Calu3 (cell line): ENCODE data around the gene HDAC2. TPM values are rescaled to one million over a fixed set of nuclear protein-coding genes. Genes with fewer than 3 reads are reported as not detected.

ENCODE experiments used
- BruUV-seq: library from RNA; stranded (reverse); fragments of 400-500 nt; replicated peaks from 2 replicates; lab custom pipeline; 2021; lab: Mats Ljungman, UMichigan
- CTCF ChIA-PET: fragments of 300-600 bp; sonication (Branson Sonifier 250); formaldehyde crosslinking; loops from one replicate; lab custom pipeline; 2022; ENCODE audit warnings: antibody characterized with exemption; lab: Charles Lee
- DNase-seq: peaks from one replicate; pipeline ENCODE4 v3.0.0; 2022
- H3K27ac Mint-ChIP-seq: one replicate; pipeline ENCODE4 v1.8.0; 2022; ENCODE audit warnings: mixed read lengths; ENCODE audit not compliant: unreplicated experiment
- H3K27me3 Mint-ChIP-seq: one replicate; pipeline ENCODE4 v1.8.0; 2022; ENCODE audit warnings: mixed read lengths; ENCODE audit not compliant: unreplicated experiment
- H3K36me3 Mint-ChIP-seq: one replicate; pipeline ENCODE4 v1.8.0; 2022; ENCODE audit warnings: mild to moderate bottlenecking, moderate library complexity, mixed read lengths; ENCODE audit not compliant: insufficient read depth, unreplicated experiment
- H3K4me1 Mint-ChIP-seq: one replicate; pipeline ENCODE4 v1.8.0; 2022; ENCODE audit warnings: mild to moderate bottlenecking, low read depth, mixed read lengths; ENCODE audit not compliant: unreplicated experiment
- H3K4me3 Mint-ChIP-seq: one replicate; pipeline ENCODE4 v1.8.0; 2022; ENCODE audit warnings: mild to moderate bottlenecking, low read depth, moderate library complexity, mixed read lengths; ENCODE audit not compliant: unreplicated experiment
- H3K9me3 Mint-ChIP-seq: one replicate; pipeline ENCODE4 v1.8.0; 2022; ENCODE audit warnings: low read depth, mixed read lengths; ENCODE audit not compliant: unreplicated experiment
- intact Hi-C: fragments of 100-400 bp; cut with micrococcal nuclease; formaldehyde crosslinking; loops from one replicate; pipeline ENCODE4 v1.10.0; 2022; ENCODE audit not compliant: unreplicated experiment
- total RNA-seq: library from RNA; stranded (reverse); gene quantifications from 2 replicates; pipeline ENCODE4 v1.2.3, GENCODE V29; 2022
- TF ChIP-seq, protein P1 (sequence below): fragments of 200-600 bp; IDR thresholded peaks from one replicate; pipeline ENCODE4 v1.8.0; 2022; ENCODE audit warnings: antibody characterized with exemption; ENCODE audit not compliant: unreplicated experiment

The HDAC2 gene
- total RNA-seq, 1 experiment from 2014 or later: 176 TPM

DNA sequence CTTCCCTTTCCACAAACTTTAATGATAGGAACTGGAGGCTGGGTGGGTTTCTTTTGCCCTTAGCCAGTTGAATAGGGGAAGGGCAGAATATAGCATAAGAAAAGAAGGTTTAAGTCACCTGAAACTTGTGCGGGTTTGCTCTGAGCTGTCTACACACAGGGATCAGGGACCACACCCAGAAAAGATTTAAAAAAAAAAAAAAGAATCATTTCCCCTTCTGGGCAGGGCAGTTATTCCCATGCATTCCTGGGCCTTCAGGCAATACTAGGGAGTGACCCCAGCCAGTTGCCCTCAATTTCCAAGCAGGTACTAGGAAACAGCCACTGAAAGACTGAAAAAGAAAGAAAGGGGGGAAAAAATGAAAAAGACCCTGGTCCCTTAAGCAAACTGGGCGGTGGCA is 39.6 kb upstream of the HDAC2 start:
- Mint-ChIP-seq H3K4me1 (peaks cover 9% of the 10 kb centered on the region), H3K27me3 (no peaks in the 10 kb centered on the region), H3K27ac (no peak overlapping the region), H3K9me3 (no peaks in the 10 kb centered on the region), H3K4me3 (no peak overlapping the region), H3K36me3 (no peaks in the 10 kb centered on the region)
- TF ChIP-seq, protein P1, sequence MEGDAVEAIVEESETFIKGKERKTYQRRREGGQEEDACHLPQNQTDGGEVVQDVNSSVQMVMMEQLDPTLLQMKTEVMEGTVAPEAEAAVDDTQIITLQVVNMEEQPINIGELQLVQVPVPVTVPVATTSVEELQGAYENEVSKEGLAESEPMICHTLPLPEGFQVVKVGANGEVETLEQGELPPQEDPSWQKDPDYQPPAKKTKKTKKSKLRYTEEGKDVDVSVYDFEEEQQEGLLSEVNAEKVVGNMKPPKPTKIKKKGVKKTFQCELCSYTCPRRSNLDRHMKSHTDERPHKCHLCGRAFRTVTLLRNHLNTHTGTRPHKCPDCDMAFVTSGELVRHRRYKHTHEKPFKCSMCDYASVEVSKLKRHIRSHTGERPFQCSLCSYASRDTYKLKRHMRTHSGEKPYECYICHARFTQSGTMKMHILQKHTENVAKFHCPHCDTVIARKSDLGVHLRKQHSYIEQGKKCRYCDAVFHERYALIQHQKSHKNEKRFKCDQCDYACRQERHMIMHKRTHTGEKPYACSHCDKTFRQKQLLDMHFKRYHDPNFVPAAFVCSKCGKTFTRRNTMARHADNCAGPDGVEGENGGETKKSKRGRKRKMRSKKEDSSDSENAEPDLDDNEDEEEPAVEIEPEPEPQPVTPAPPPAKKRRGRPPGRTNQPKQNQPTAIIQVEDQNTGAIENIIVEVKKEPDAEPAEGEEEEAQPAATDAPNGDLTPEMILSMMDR: no peak
- no peak for DNase-seq
- BruUV-seq: no TSS peak
- CTCF ChIA-PET: no interaction called here
- intact Hi-C loops: no loop called here

DNA sequence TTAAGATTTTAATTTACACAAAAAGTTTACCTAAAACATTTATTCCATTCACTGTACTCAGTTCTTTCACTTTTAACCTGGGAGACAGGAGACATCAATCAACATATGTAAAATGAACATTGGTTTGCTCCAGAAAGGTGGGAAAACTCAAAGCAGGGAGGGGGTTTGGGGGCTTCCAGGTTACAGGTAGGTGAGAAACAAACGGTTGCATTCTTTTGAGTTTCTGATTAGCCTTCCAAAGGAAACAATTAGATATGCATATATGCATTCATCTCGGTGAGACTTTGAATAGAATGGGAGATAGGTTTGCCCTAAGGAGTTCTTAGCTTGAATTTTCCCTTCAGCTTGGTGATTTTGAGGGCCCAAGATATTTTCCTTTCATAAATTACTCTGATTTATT is 38.2 kb upstream of the HDAC2 start:
- CTCF ChIA-PET: interaction anchor here (0.6 kb wide), 1 partner anchor 294 kb away, joined by 5 read pairs; no protein-coding TSS in a partner anchor
- Mint-ChIP-seq H3K27me3 (no peaks in the 10 kb centered on the region), H3K9me3 (no peaks in the 10 kb centered on the region)

DNA sequence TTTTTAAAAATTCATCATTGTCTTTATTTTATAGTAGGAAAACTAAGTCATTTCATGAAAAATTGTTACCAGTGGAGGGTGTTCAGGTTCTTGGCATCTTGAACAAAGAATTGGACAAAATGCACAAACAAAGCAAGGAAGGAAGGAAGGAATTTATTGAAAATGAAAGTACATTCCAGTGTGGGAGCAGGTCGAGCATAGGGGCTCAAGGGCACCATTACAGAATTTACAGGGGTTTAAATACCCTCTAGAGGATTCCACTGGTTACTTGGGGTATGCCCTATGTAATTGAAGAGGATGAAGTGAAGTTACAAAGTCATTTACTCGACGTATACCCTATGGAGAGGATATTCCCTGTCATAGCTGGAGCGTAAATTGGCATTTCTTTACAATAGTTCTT is 37.4 kb upstream of the HDAC2 start:
- no TSS peak for BruUV-seq
- intact Hi-C loops: no loop called here
- Mint-ChIP-seq H3K4me1 (peaks cover 9% of the 10 kb centered on the region), H3K27ac (no peak overlapping the region), H3K4me3 (no peak overlapping the region), H3K27me3 (no peaks in the 10 kb centered on the region), H3K36me3 (no peaks in the 10 kb centered on the region), H3K9me3 (no peaks in the 10 kb centered on the region)
- CTCF ChIA-PET: no interaction called here
- DNase-seq: no peak
- TF ChIP-seq, protein P1: no peak

More for the DNA sequence above, 38.2 kb upstream of the HDAC2 start:
- Mint-ChIP-seq H3K4me3 (no peak overlapping the region), H3K27ac (no peak overlapping the region), H3K36me3 (no peaks in the 10 kb centered on the region), H3K4me1 (peaks cover 9% of the 10 kb centered on the region)
- no peak for DNase-seq
- TF ChIP-seq, protein P1: no peak
- intact Hi-C loops: no loop called here
- BruUV-seq: no TSS peak

DNA sequence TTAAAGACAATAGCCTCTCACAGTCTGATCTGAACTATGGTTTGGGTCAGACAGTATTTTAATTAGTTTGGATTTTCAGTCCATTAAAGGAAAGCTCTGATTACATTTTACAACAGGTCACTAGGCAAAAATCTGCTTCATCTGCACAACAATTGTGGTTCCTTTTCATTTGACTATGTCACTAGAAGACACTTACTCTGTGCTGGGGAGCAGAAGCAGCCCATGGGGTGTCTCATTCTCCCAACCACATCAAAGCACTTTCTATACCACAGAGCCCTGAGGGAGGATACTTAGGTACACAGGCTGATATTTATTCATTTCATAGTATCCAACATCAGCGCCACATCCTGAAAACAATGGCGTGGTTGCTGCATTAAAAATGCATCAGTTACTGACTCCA is 36.6 kb upstream of the HDAC2 start:
- no peaks in the 10 kb centered on the region for H3K9me3 Mint-ChIP-seq
- no peaks in the 10 kb centered on the region for H3K36me3 Mint-ChIP-seq
- H3K4me1 Mint-ChIP-seq: peaks cover 9% of the 10 kb centered on the region
- CTCF ChIA-PET: no interaction called here
- no peak overlapping the region for H3K27ac Mint-ChIP-seq
- H3K27me3 Mint-ChIP-seq: no peaks in the 10 kb centered on the region
- H3K4me3 Mint-ChIP-seq: no peak overlapping the region
- TF ChIP-seq, protein P1: no peak
- intact Hi-C loops: no loop called here
- no TSS peak for BruUV-seq
- DNase-seq: no peak
